Jurkat, Clone E6-1 (cell line): ENCODE results near the gene PRDM13. TPM values are rescaled to one million over a fixed set of nuclear protein-coding genes. Genes with fewer than 3 reads are reported as not detected.
"Not testable (repeated sequence)": the region's sequence is repeated elsewhere in the genome, so short reads cannot be mapped to it uniquely, and the experiment has no call there.

ENCODE experiments used
- DNase-seq: peaks from one replicate; pipeline ENCODE4 v3.0.0-alpha.2; 2011; ENCODE audit warnings: low read depth, low spot score
- H3K4me3 ChIP-seq: 2 replicates; pipeline ENCODE4 v1.5.1; 2011; ENCODE audit warnings: mild to moderate bottlenecking, low read length, control low read depth, moderate library complexity
- polyA plus RNA-seq: library from polyadenylated mRNA; unstranded; fragments of >200 nt; gene quantifications from one replicate; pipeline ENCODE4 v1.2.1, GENCODE V29; 2012; ENCODE audit warnings: missing spikeins; ENCODE audit not compliant: insufficient read length, insufficient read depth

The PRDM13 gene
- 3.1 TPM for polyA plus RNA-seq

DNA sequence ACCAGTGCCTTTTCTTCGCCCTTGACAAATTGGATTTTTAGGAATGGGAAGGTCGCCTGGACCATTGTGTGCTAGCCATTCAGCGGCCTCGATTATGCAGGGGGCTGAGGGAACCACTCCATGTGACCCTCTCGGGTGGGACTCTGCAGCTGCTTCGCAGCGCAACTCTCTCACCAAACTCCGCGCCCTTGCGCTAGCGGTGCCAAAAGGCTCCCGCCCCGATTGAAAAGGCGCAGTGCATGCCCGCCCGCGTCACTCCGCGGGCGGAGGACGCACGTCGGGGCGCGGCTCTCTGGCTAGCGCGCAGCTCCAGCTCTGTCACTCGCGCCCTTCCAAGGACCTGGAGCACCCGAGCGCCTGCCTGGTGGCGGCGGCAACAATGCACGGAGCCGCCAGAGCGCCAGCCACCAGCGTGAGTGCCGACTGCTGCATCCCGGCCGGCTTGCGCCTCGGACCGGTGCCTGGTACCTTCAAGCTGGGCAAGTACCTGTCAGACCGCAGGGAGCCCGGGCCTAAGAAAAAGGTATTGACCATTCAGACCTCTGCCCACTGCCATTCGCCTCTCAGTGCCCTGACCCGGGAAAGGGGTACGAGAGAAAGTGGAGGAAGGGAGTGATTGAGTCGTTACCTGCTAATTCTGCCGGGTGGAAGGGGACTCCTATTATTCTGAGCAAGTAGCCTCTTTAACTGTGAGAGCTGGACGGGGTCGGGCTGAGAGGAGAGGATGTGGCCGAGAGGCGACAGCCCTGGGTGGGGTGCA lies at the start of gene PRDM13:
Gene PRDM13, plus strand, starts transcription at position 178 of the 760 bp plus-strand sequence. Its CDS starts 202 bp downstream, at position 380.
- H3K4me3 ChIP-seq: no peak within 1 kb of the TSS
- DNase-seq: no peak

DNA sequence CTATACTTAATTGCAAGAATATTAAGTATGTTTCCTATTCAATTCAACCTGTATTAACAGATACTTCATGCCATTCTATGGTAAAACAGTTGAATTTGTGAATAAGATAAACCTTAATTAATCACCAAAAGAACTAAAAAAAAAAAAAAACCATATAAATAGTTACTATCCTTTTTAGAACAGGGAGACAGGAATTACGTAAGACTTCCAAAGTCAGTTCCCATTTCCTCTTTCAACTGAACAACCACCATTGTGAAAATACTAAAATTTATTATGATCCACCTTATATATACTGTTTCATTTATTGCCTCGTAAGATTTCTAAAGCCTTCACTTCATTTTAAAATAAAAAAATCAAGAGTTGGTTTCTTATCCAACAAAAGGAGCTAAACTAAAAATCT lies 47.6 kb upstream of the PRDM13 start:
- H3K4me3 ChIP-seq: no peak overlapping the region
- DNase-seq: no peak

DNA sequence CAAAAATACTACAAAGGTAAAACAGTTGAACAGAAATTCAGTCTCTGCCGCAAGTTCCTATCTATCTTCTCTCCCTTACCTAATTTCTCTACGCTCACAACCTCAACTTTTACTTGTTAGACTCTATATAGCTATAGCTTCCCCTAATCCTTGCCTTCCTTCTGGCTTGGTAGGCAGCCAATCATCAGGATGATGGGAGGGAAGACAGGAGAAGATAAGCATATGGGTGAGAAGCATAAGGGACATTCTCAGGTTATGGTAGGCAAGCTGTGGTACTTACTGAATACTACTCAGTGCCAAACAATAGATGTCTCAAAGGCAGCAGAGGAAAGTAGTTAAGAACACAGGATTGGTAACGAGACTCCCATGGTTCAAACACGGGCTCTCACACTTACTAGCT lies 46.0 kb upstream of the PRDM13 start:
- DNase-seq: no peak
- H3K4me3 ChIP-seq: no peak overlapping the region

GRCh38 chr6:99563056-99563723 lies 43.4 kb upstream of the PRDM13 start:
- no peak overlapping the region for H3K4me3 ChIP-seq
- DNase-seq: no peak

GRCh38 chr6:99568103-99568933 lies 38.3 kb upstream of the PRDM13 start, which contains the start of gene CCNC:
Gene CCNC, minus strand, starts transcription at chr6:99568660. Its CDS starts 133 bp downstream, at chr6:99568527.
- peak within 1 kb of the TSS; percentile 92 for H3K4me3 ChIP-seq
- DNase-seq: peak; percentile 91

- no peak overlapping the region for H3K4me3 ChIP-seq
- no peak for DNase-seq
Observed at GRCh38 chr6:99573980-99574617, 32.5 kb upstream of the PRDM13 start.

DNA sequence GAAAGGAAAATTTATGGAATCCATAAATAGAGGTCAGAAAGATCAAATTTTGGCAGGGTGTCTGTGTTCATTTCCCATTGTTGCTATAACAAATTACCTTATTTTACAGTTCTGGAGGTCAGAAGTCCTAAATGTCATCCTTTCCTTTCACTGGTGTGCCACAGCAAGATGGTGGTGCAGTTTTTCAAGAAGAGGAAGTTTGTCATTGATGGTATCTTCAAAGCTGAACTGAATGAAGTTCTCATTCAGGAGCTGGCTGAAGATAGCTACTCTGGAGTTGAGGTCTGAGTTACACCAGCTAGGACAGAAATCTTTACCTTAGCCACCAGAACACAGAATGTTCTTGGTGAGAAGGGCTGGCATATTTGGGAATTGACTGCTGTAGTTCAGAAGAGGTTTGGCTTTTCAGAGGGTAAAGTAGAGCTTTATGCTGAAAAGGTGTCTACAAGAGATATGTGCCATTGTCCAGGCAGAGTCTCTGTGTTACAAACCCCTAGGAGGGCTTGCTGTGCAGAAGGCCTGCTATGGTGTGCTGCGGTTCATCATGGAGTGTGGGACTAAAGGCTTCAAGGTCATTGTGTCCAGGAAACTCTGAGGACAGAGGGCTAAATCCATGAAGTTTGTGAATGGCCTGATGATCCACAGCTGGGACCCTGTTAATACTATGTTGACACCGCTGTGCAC lies 30.9 kb upstream of the PRDM13 start:
- DNase-seq: no peak
- no peak overlapping the region for H3K4me3 ChIP-seq

- H3K4me3 ChIP-seq: no peak overlapping the region
- no peak for DNase-seq
Observed at GRCh38 chr6:99579781-99580180, 26.9 kb upstream of the PRDM13 start.

GRCh38 chr6:99587792-99588191 lies 18.8 kb upstream of the PRDM13 start:
- no peak overlapping the region for H3K4me3 ChIP-seq
- DNase-seq: no peak

DNA sequence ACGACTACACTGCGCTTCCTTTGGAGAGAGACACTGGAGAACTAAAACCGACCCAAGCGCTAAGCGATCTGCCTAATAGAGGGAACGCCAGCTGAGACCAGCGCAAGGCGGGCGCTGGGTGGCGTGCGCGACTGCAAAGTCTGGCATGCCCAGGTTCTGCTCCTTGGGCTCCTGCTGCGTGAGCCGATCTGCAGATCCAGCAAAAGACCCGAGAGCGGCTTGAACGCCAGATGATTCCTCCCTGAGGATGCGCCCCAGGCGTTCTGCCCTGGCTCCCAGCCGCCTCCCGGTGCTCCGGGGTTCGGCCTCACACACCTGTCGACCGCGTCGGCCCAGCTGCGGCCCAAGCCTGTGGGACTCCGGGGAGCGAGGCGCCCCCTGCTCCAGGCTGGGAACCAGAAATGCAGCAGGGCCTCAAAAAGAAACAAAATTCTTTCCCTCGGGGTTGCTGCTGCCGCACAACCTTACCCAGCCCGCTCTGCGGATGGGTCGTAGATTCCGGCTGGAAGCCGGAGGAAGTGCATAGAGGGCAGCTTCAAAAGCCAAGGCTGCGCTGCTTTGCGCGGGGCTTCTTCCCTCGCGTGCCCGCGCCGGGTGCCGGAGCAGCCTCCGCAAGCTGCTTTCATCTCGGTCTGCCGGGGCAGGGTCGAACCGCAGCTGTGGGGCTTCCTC lies 17.9 kb upstream of the PRDM13 start:
- H3K4me3 ChIP-seq: peak overlapping the region; percentile 59
- peak; percentile 71 for DNase-seq

GRCh38 chr6:99589290-99589672 lies 17.4 kb upstream of the PRDM13 start:
- peak overlapping the region; percentile 59 for H3K4me3 ChIP-seq
- no peak for DNase-seq

GRCh38 chr6:99589907-99590493 lies 16.6 kb upstream of the PRDM13 start:
- DNase-seq: no peak
- no peak overlapping the region for H3K4me3 ChIP-seq

GRCh38 chr6:99590728-99591672 lies 15.6 kb upstream of the PRDM13 start:
- no peak for DNase-seq
- no peak overlapping the region for H3K4me3 ChIP-seq

DNA sequence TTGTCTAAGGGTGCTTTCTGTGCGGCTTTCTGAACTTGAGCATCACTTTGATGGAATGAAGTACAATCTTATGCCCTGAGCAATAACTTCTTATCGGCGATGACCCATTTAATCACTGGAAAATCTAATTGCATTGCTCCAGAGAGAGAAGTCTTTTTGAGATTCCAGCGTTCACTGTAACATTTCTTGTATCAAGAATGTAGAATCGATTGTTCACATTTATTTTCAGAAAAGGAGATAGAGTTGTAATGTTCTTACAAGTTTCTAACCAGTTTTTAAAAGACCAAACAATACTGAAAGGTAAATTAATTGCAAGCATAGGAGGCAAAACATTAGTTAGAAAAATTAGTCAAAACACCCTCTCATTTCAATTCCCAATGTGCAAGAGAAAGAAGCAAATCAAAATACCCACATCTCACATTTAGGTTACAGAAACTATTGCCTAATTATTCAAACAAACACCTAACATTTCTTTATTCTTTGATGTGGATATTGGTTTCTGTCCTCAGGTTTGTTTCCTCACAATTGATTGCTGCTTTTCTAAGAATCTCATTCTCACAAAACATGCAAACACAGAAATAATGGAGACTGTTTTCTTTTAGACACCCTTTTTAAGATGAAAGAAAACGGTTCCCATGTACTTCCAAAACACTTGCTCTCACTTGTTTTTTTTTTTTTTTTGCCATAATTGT lies 14.8 kb upstream of the PRDM13 start:
- no peak for DNase-seq
- no peak overlapping the region for H3K4me3 ChIP-seq

DNA sequence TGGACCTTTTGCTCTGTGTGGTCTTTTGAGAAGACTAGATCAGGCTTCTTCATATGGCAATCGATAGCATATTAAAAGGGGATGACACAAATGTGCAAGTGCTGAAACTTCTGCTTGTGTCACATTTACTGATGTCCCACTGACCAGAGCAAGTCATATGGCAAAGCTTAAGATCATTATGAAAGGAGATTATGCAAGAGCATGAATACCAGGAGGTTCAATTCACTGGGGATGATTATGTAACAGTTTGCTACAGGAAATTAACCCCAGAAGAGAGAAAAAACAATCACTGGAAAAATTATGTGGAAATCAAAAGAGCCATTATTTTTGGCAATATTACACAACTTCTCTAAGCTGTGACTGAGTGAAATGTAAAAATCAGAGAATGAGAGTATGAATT lies 13.7 kb upstream of the PRDM13 start:
- H3K4me3 ChIP-seq: no peak overlapping the region
- DNase-seq: no peak

GRCh38 chr6:99594696-99595095 lies 11.9 kb upstream of the PRDM13 start:
- not testable (repeated sequence) for H3K4me3 ChIP-seq, DNase-seq
